ENCODE results near the gene TIGD7.
A peak's percentile ranks its signal among the peaks of the same experiment; 100 is the strongest.
"Not testable (repeated sequence)": the region's sequence is repeated elsewhere in the genome, so short reads cannot be mapped to it uniquely, and the experiment has no call there.

TIGD7 gene

GRCh38 chr16:3282103-3282729 lies 23.0 kb downstream of the TIGD7 start:
- peak; percentile 66 for DNase-seq

- no peak for DNase-seq
Observed at GRCh38 chr16:3281222-3281820, 23.9 kb downstream of the TIGD7 start.

GRCh38 chr16:3276679-3277078 lies 28.6 kb downstream of the TIGD7 start:
- DNase-seq, result no peak

DNA sequence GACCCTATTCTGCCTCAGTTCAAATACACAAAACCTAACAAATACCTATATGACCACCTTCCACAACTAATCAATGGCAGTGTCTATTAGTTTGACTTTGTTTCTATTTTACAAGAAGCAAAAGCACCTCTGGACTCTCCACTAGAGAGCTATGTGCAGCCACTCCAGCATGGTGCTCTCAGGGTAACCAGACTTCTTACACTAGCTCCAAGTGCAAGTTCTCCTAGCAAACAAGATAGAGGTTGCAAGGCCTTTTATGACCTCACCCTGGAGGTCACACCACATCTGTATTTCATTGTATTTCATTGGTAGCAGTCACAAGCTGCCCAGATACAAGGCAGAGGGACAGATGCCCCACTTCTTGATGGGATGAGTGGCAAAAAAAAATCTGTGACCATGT lies 30.3 kb downstream of the TIGD7 start:
- no peak for DNase-seq

GRCh38 chr16:3274490-3274889 lies 30.7 kb downstream of the TIGD7 start:
- DNase-seq, result peak; percentile 8

GRCh38 chr16:3271281-3271680 lies 33.9 kb downstream of the TIGD7 start:
- DNase-seq, result not testable (repeated sequence)

DNA sequence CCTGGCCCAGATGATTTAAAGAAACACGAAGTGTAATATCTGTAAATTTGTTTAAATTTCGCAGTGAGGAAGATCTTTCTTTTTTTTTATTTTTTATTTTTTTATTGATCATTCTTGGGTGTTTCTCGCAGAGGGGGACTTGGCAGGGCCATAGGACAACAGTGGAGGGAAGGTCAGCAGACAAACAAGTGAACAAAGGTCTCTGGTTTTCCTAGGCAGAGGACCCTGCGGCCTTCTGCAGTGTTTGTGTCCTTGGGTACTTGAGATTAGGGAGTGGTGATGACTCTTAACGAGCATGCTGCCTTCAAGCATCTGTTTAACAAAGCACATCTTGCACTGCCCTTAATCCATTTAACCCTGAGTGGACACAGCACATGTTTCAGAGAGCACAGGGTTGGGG lies 34.5 kb downstream of the TIGD7 start:
- DNase-seq, result not testable (repeated sequence)

- DNase-seq, result no peak
Observed at GRCh38 chr16:3268294-3268693, 36.9 kb downstream of the TIGD7 start.

- peak; percentile 36 for DNase-seq
Observed at GRCh38 chr16:3266873-3267537, 38.2 kb downstream of the TIGD7 start.

DNA sequence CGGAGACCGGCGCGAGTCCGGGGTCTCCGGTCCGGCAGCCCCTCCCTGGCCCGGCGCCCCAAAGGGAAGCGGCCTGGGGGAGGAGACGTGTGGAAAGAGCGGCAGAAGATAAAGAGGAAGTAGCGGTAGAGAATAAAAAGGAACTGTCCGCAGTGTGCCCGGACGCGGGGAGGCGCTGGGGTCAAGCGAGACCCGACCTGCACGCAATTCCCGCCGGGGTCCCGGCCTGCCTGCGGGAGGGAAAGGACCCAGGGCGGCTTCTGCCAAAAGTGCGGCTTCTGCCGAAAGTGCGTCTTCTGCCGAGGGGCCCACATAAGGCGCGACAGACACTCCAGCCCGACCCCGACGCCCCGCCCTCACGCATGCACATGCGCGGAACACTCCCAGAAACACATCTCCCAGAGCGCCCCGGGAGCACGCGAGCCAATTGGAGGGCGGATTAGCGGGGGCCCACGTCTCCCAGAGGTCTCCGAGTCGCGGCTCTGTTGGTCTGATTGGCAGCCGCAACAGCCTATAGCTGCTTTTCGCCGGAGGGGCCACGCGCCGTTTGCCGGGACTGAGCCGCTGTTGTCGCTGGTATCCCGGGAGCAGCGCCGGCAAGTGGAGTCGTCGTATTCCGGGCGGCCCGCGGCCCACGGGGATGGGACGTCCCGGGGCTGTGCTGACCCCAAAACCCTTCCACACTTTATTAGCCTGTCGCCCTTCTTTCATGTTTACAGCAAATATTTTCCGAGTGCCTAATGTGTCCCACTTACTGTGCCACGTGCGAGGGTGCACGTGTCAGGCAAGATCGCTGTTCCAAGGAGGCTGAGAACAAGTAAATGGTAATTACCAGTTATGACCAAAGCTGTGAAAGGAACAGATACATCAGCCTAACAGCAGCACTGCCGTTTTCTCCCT lies 40.8 kb downstream of the TIGD7 start:
- DNase-seq, result peak; percentile 99

GRCh38 chr16:3262517-3262916 lies 42.7 kb downstream of the TIGD7 start:
- no peak for DNase-seq

GRCh38 chr16:3259836-3260235 lies 45.4 kb downstream of the TIGD7 start:
- no peak for DNase-seq

- peak; percentile 13 for DNase-seq
Observed at GRCh38 chr16:3256866-3257465, 48.3 kb downstream of the TIGD7 start.

GRCh38 chr16:3256146-3256865 lies 48.9 kb downstream of the TIGD7 start, which contains the start of gene MEFV:
TSS of gene MEFV (minus strand) at chr16:3256633. CDS start at chr16:3256587, 46 bp downstream.
- DNase-seq, result no peak

GRCh38 chr16:3254309-3254708 lies 50.9 kb downstream of the TIGD7 start:
- no peak for DNase-seq

DNA sequence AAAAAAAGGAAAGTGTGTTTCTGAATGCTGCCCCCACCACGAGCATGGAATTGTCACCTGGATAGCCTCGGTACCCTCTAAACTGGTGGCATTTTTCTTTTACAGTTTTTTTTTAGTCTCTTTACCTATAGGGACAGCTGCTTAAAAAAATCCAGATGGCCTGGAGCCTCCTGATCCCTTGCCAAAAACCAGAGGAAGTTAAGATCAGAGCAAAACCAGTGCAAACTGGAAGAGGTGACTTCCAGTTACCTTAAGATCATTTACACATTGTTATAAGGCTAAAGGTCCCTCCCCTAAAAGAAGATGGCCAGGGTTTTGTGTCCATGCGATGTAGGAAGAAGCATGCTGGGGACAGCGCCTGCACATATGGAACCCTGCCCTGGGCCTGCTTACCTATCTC lies 52.3 kb downstream of the TIGD7 start:
- no peak for DNase-seq

- no peak for DNase-seq
Observed at GRCh38 chr16:3249451-3249850, 55.8 kb downstream of the TIGD7 start.

DNA sequence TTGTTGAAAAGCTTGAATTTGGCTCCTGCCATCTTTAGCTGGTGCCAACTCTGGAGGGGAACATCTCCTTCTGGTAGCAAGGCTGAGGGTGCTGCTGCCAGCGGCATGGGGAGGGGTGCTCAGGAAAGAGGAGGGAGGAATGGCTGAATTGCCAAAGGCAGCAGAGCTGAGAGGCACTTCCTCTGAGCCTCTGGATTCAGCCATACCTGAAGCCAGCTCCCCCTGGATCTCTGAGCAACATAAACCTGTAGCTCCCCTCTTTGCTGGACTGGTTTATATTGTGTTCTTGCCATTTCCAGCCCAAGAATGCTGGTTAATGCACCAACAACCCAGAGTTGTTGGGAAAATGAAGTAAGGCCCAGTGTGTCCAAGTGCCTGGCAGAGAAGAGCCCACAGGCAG lies 56.2 kb downstream of the TIGD7 start:
- DNase-seq, result no peak
